GM21528 (cell line): ENCODE measurements around the gene BCL2.

ENCODE experiments used
- ATAC-seq: cut with Tn5 transposase; IDR thresholded peaks from one replicate; pipeline ENCODE4 v1.9.1; 2021; ENCODE audit warnings: mild to moderate bottlenecking, moderate library complexity; ENCODE audit not compliant: unreplicated experiment, low FRiP score

Gene BCL2

GRCh38 chr18:63164396-63164795 is 155.2 kb downstream of the BCL2 start:
- no peak for ATAC-seq

DNA sequence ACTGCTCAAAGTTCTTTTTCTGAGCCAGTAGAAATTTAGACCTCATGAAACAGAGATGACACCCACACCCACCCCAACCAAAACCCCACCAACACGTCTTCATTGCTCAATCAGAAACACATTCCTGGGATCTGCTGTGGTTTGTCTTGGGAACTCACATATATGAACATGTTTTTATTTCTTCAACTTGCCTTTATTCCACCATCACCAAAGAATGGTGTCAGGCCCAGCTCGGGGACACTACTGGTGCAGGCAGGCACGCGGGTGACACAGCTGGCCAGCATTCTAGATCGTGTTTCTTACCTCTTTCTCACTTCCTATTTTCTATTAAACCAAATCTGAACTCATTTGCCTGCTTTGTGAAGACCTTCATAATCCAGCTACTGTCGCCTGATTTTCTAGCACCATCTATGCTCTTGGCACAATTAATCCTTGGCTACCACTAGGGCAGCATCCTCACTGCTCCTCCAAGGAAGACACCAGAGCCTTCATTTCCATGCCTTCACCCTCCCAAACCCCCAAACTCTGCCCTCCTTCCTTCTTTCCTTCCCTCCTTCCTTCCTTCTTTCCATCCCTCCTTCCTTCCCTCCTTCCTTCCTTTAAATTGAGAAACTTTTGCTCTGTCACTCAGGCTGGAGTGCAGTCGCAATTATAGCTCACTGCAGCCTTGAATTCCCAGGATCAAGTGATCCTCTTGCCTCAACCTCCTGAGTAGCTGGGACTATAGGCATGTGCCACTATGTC is 157.1 kb downstream of the BCL2 start:
- ATAC-seq = peak; percentile 35

- ATAC-seq = peak; percentile 56
These were observed 157.8 kb downstream of the BCL2 start for GRCh38 chr18:63161761-63162195.

- ATAC-seq = peak; percentile 28
These were observed 158.4 kb downstream of the BCL2 start for GRCh38 chr18:63161032-63161760.

DNA sequence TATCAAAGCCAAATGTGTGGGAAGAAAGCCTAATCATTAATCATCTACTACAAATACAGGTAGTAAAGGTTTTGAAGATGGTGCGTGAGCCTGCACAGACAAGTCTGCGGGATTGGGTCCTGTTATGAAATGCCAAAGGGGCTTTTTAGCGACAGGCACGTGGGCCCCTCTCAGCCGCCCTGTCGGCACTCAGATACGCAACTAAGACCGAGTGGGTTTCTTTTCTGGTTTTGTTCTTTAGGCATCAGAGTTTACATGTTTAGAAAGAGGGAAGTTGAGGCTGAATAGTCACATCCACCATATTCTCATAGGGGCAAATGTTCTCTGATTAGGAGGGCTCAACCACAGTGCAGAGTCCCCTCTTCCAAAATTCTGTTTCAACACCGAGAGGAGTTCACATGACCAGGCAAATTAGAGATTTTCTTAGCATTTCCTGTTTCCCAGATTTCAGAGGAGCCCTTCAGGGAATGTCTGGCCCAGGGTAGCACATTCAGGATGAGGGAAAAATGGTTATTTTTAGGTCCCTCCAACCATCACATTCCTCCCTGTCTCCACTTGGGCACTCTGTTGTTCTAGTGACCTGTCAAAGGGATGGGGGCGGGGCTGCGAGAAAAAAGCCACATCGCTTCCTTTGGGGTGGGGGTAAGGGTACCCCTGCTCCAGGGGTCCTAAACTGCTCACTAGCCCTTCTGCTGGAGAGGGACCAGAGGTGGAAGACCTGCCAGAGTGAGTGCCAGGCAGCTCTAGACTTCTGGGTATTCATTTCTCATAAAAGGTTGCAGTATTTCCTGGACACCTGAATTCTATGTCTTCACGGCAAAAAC is 159.2 kb downstream of the BCL2 start:
- ATAC-seq = no peak

DNA sequence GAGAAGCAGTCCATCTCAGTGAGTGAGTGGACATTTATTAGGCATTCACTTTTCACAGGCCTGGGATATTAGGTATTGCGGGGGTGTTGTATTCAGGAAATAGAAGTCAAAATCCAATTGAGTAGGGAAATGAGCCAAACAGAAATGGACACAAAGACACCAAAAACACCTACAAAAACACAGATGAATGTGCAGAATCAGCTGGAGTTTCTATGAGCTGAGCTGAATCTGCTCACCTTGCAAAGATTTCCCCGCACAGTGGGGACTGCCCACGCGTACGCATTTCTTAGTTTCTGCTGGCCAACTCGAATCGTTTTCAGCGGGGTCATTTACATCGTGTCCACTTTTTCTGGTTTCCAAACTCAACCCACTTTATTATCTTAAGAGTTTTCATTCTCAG is 160.0 kb downstream of the BCL2 start:
- ATAC-seq = no peak

- no peak for ATAC-seq
These were observed 160.8 kb downstream of the BCL2 start for GRCh38 chr18:63158676-63159291.

DNA sequence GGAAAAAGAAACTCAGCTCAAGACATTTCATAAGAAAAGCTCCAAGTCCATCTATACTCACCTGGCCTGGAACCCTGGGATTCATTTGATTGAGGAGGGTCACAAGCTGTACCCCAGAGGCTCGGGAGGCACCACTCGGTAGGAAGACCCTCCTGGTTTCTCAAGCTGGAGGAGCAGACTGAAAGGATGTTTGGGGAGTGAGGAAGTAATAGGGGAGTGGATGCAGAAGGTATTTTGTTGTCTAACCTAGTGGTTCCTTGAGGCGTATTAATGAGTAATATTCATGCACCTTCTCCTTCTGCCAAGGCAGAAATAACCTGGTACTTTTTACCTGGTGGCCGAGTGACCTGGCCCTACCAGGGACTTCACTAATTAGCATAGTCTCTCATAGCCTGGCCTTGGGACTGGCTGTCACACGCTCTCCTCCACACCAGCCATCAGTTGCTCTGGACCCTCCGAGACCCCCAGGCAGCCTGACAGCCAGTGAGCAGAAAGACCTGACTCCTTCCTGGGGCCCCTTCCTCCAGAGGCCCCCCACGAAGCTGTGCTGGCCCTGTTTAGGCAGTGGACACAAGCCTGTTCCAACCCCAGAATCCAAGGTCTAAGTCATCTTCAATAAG is 161.4 kb downstream of the BCL2 start:
- ATAC-seq = no peak

DNA sequence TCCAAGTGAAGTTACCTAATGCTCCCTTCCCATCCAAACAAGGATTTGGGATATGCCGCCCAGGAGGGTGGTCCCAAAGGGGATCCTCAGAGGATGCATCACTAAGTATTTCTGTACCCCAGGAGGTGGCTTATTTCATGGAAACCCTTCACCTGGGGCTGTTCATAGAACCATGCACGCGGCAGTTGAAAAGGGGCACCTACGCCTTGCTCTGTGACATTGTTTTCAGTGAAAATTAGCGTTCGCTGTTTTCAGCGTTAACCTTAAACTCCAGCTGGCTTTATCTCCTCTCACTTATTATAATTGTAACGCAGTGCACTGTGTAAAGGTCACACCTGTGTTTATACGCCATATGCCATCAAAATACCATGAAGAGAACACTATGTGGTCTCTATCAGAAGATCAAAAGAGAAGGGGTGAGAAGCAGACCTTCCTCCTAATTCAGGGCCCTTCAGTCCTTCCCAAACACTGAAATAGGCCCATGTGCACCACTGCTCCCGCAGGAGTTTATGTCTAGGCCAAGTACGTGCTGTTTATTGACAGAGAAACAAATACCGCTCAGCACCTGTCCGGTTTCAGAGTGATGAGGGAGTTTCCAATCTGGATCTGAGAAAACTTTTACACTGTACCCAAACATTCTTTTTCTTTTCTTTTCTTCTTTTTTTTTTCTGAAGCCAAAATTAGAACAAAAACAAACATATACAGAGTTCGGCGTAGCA is 162.1 kb downstream of the BCL2 start:
- peak; percentile 21 for ATAC-seq

DNA sequence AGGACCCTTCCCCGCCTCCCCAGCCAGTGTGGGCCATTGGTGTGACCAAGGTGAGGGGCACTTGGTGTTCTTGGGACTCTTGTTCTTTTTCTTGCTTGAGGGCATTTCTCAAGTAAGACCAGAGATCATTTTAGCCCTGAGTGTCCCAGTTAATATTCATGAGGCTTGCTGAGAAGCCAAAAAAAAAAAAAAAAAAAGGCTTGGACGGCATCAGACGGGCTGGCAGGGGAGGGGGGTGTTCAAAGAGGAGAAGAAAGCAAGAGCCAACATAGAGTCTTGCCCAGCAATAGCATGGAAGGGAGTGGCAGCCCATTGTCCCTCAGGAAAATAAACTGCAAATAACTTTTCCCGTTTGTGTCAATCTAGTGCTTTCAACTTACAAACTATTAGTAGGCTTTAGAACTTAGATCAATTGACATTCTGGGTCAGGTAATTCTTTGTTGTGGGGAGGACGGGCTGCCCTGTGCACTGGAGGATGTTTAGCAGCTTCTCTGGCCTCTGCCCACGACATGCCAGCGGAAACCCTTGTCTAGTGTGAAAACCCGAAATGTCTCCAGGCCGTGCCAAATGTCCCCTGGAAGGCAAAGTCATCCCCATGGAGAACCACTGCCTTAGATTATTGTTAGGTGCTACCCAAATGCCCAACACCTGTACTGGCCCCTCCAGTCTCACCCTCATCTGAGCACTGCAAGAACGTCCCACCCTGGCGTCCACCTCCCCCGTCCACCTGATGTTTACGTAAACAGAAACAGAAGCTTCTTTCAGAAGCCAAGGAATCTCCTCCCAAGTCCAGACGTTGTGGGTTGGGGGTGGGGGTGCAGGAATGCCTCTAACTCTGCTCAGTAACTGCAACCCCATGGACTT is 163.4 kb downstream of the BCL2 start:
- ATAC-seq = no peak

GRCh38 chr18:63155169-63155852 is 164.3 kb downstream of the BCL2 start:
- ATAC-seq = peak; percentile 48

DNA sequence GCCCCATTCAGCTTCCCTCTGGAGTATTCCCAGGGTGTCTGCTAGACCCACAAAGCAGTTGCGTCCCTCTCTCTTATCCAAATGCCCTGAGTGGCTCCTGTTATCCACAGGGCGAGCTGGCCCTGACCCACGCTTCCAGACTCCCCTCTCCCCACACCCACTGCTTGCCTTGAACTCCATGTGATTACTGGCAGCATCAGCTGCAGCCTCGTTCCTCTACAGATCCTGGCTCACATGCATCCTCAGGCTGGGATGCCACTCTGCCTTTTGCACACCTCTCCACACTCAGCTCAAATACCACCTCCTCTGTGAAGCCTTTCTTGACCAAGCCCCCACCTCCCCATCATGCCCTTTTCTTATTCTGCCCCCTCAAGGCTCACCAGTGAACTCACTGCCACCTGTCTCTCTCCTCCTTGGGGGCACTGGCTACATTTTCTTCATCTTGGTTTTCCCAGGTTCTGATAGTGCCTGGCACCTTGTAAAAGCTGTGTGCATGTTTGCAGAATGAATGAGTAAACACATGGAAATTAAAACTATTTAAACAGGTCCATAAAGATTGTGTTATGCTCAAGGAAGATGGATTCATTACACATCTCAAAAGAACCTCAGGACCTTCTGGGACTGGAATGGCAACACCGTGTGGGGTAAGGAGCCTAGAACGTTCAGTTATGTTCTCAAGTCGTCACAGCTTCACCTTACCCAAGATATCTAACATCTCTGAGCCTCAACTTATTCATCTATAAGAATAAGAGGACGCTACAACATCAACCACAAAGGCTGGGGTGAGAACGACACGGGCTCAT is 165.0 kb downstream of the BCL2 start:
- no peak for ATAC-seq

GRCh38 chr18:63152791-63153190 is 166.8 kb downstream of the BCL2 start:
- no peak for ATAC-seq

GRCh38 chr18:63152096-63152495 is 167.5 kb downstream of the BCL2 start:
- no peak for ATAC-seq

DNA sequence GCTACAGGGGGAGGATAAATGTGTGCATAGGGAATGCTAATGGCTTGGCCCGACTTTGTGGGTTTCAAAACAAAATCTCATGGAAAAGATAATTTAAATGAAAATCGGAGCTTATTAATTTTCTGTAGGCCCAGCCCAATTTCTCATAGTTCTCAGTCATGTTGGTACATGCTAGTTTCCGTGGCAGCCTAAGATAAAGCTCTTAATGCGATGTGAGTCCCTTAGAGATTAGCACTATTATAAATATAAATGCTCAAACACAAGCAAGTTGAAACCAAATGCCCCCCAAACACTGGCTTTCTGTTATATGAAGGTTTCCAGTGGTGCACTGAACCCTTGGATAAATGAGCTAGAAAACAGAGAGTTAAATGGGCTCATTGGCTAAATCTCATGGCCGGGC is 168.0 kb downstream of the BCL2 start:
- ATAC-seq = no peak

DNA sequence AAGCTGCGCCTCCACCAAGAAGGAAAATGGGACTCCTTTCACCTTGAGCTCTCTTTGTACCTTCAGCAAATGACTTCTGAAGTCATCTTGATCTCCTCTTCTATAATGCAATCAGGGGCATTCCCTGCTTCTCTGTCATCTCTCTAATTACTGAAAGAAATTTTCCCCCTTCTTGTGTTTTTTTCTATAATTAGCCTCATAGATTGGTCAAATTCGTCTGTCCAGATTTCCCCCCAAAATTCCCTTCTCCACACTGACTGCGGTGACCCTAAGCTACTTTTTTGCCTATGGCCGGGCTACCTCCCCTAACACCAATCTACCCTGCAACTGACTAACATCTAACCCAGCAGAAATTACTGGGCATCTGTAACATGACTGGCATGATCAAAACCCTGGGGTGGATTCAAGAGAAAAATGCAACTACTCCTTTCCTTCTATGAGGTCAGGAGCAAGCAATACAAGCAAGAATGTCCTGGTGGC is 168.6 kb downstream of the BCL2 start:
- ATAC-seq = no peak

DNA sequence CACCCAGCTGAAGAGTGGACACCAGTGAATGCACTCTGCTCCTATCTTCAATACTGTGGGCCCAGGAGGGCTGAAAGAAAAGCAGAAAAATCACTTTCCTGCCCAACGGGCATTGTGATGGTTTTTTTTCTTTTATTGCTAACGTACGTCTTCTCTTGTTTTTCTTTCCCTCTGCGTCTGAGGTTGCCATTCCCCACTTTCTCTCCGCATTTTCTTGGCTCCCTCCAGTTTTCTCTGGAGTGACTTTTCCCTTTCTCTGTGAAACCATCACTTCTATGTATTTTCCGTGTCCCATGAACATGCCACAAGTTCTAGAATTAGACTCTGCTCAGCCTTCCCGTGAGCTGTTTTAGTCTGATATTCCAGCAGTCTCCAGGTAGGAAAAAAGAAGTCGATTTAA is 169.2 kb downstream of the BCL2 start:
- no peak for ATAC-seq
